Fibroblast of lung (primary cell): ENCODE results near the gene B4GALT2. TPM values are rescaled to one million over a fixed set of nuclear protein-coding genes. Genes with fewer than 3 reads are reported as not detected.

ENCODE experiments used
- DNase-seq, 2 donors: peaks; one replicate each; pipeline versions ENCODE4 v3.0.0 to v3.0.0-alpha.2; 2010; ENCODE audit warnings: low read depth in 2 of 2
- H2AFZ ChIP-seq: 2 replicates; pipeline ENCODE4 v1.5.1; 2012; ENCODE audit warnings: low read length, control low read depth, inconsistent platforms
- H3K27ac ChIP-seq: 2 replicates; pipeline ENCODE4 v1.5.1; 2011; ENCODE audit warnings: low read length, control low read depth; ENCODE audit not compliant: insufficient read depth
- H3K27me3 ChIP-seq: 2 replicates; pipeline ENCODE4 v1.5.1; 2011; ENCODE audit warnings: mild to moderate bottlenecking, low read length; ENCODE audit not compliant: control insufficient read depth, insufficient read depth
- H3K36me3 ChIP-seq: 2 replicates; pipeline ENCODE4 v1.5.1; 2011; ENCODE audit warnings: low read length; ENCODE audit not compliant: control insufficient read depth, insufficient read depth
- H3K4me1 ChIP-seq: 2 replicates; pipeline ENCODE4 v1.5.1; 2011; ENCODE audit warnings: low read length; ENCODE audit not compliant: control insufficient read depth, insufficient read depth; ENCODE audit errors: extremely low read depth
- H3K4me2 ChIP-seq: 2 replicates; pipeline ENCODE4 v1.5.1; 2011; ENCODE audit warnings: low read length, control low read depth; ENCODE audit not compliant: insufficient read depth; ENCODE audit errors: extremely low read depth
- H3K4me3 ChIP-seq, 4 experiments: fragments of 200-600 bp in 1 of 4; sonication (generic) in 1 of 4; replicated peaks in 1 of 4; 2 replicates each; pipeline ENCODE4 v1.5.1; 2011 to 2016; ENCODE audit warnings: low read length in 4 of 4, low read depth in 3 of 4, mild to moderate bottlenecking in 3 of 4, control low read depth in 2 of 4, inconsistent platforms in 1 of 4, mixed read lengths in 1 of 4; ENCODE audit not compliant: insufficient read depth in 1 of 4; ENCODE audit errors: control extremely low read depth in 1 of 4
- H3K79me2 ChIP-seq: 2 replicates; pipeline ENCODE4 v1.5.1; 2012; ENCODE audit warnings: mild to moderate bottlenecking, low read length, inconsistent platforms; ENCODE audit not compliant: control insufficient read depth, insufficient read depth
- H3K9ac ChIP-seq: 2 replicates; pipeline ENCODE4 v1.5.1; 2011; ENCODE audit warnings: mild to moderate bottlenecking, low read length, control low read depth; ENCODE audit not compliant: insufficient read depth
- H3K9me3 ChIP-seq: 2 replicates; pipeline ENCODE4 v1.5.1; 2012; ENCODE audit warnings: low read depth, low read length; ENCODE audit not compliant: control insufficient read depth, insufficient read depth
- H4K20me1 ChIP-seq: 2 replicates; pipeline ENCODE4 v1.5.1; 2011; ENCODE audit warnings: low read length; ENCODE audit not compliant: control insufficient read depth, insufficient read depth; ENCODE audit errors: extremely low read depth
- CTCF ChIP-seq, 2 donors: IDR thresholded peaks in 1 of 2; conservative IDR thresholded peaks in 1 of 2; 1 replicate in 1 of 2; 2 replicates in 1 of 2; pipeline ENCODE4 v1.5.1; 2011 to 2012; ENCODE audit warnings: low read length in 2 of 2, control low read depth in 1 of 2, inconsistent platforms in 1 of 2, low read depth in 1 of 2, mild to moderate bottlenecking in 1 of 2
- EZH2 ChIP-seq: IDR thresholded peaks from 2 replicates; pipeline ENCODE4 v1.5.1; 2012; ENCODE audit warnings: low read length, control low read depth, mild to moderate bottlenecking; ENCODE audit errors: missing control alignments
- polyA plus RNA-seq, 2 donors: library from polyadenylated mRNA; depleted of rRNA in 1 of 2; stranded (reverse) in 1 of 2; unstranded in 1 of 2; fragments of >200 nt; gene quantifications; 2 replicates each; pipeline ENCODE4 v1.2.1, GENCODE V29; 2011 to 2012; ENCODE audit warnings: missing spikeins in 1 of 2
- total RNA-seq: library from RNA; depleted of rRNA; stranded (reverse); fragments of >200 nt; gene quantifications from 2 replicates; pipeline ENCODE4 v1.2.1, GENCODE V29; 2014

Gene B4GALT2
- total and polyA plus RNA-seq, 2 donors (not counting 1 experiment from before 2014, with no cell fraction given) = 40.6 to 55.0 TPM

- no peak overlapping the region for H3K9ac ChIP-seq
- H3K27ac ChIP-seq = no peak overlapping the region
- no peaks in the 10 kb centered on the region for H3K4me1 ChIP-seq
- peaks cover 17% of the 10 kb centered on the region for H3K36me3 ChIP-seq
- DNase-seq = no peak
- TF ChIP-seq CTCF (conservative IDR thresholded peaks at IDR 0.05 in 1 of 2, IDR thresholded peaks at IDR 0.05 in 1 of 2; ENCODE audit: low read depth in 1 of 2, low read length in 2 of 2) (no peak), EZH2 (no peak)
- H3K4me2 ChIP-seq = no peak overlapping the region
- no peak overlapping the region for H3K4me3 ChIP-seq
- no peaks in the 10 kb centered on the region for H3K79me2 ChIP-seq
- no peaks in the 10 kb centered on the region for H3K9me3 ChIP-seq
- H4K20me1 ChIP-seq = no peaks in the 10 kb centered on the region
- no peak overlapping the region for H2AFZ ChIP-seq
- H3K27me3 ChIP-seq = no peaks in the 10 kb centered on the region
Measured at GRCh38 chr1:43962324-43962723, 16.7 kb upstream of the B4GALT2 start.

- H3K27me3 ChIP-seq = no peaks in the 10 kb centered on the region
- no peaks in the 10 kb centered on the region for H3K4me1 ChIP-seq
- no peaks in the 10 kb centered on the region for H3K79me2 ChIP-seq
- H3K36me3 ChIP-seq = peaks cover 16% of the 10 kb centered on the region
- H3K9me3 ChIP-seq = no peaks in the 10 kb centered on the region
- no peak for TF ChIP-seq CTCF (conservative IDR thresholded peaks at IDR 0.05 in 1 of 2, IDR thresholded peaks at IDR 0.05 in 1 of 2; ENCODE audit: low read depth in 1 of 2, low read length in 2 of 2)
- no peak for TF ChIP-seq EZH2
- no peak overlapping the region for H2AFZ ChIP-seq
- H3K4me2 ChIP-seq = no peak overlapping the region
- no peak for DNase-seq
- H3K9ac ChIP-seq = no peak overlapping the region
- no peak overlapping the region for H3K4me3 ChIP-seq
- H4K20me1 ChIP-seq = no peaks in the 10 kb centered on the region
- H3K27ac ChIP-seq = no peak overlapping the region
Measured at GRCh38 chr1:43963006-43963405, 16.0 kb upstream of the B4GALT2 start.

- no peaks in the 10 kb centered on the region for H3K27me3 ChIP-seq
- no peak overlapping the region for H3K4me2 ChIP-seq
- no peak overlapping the region for H3K9ac ChIP-seq
- H3K79me2 ChIP-seq = no peaks in the 10 kb centered on the region
- H3K27ac ChIP-seq = no peak overlapping the region
- no peak overlapping the region for H2AFZ ChIP-seq
- H3K4me3 ChIP-seq = no peak overlapping the region
- no peak for DNase-seq
- H4K20me1 ChIP-seq = no peaks in the 10 kb centered on the region
- H3K4me1 ChIP-seq = no peaks in the 10 kb centered on the region
- TF ChIP-seq EZH2 (no peak), CTCF (conservative IDR thresholded peaks at IDR 0.05 in 1 of 2, IDR thresholded peaks at IDR 0.05 in 1 of 2; ENCODE audit: low read depth in 1 of 2, low read length in 2 of 2) (no peak)
- H3K36me3 ChIP-seq = peaks cover 14% of the 10 kb centered on the region
- no peaks in the 10 kb centered on the region for H3K9me3 ChIP-seq
Measured at GRCh38 chr1:43963890-43964289, 15.1 kb upstream of the B4GALT2 start.
